GM19395 (cell line): ENCODE measurements around the gene NPM1.

ENCODE experiments used
- ATAC-seq: cut with Tn5 transposase; IDR thresholded peaks from one replicate; pipeline ENCODE4 v1.9.1; 2021; ENCODE audit warnings: mild to moderate bottlenecking, moderate library complexity; ENCODE audit not compliant: unreplicated experiment

The NPM1 gene

DNA sequence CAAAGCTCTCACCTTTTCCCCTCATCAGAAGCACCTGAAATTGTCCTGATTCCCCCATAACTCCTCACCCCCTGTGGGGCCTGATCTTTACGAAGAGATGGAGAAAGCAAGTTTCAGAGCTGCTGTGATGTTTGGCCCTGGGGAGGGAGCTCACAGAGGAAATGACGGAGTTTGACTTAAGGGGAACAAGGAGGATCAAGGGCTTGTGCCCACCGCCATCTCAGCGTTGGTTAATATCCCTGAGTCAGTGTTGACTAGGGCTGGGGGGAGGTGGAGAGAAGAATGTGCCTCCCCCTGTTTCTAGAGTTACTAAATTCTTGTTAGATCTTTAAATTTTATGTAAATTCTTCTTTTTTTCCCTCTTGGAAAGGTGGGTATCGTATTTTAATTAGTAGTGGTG is 59.6 kb downstream of the NPM1 start:
- ATAC-seq, result no peak

DNA sequence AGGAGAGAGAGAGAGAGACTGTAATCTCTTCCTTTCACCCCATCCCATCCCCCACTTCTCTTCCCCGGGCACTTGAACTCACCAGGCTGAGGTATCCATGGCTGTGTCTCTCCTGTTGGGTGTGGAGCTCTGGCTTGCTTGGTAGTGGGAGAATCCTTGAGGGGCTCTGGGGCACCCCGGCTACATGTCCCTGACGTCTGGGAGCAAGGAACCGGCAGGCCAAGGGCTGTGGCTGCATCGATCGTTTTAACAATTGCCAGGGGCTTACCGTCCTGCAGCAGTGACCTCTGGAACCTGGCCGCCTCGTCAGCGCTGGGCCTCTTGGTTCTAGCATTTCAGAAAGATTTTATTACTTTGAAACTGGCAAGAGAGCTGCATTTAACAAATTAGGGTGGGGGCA is 61.8 kb downstream of the NPM1 start:
- ATAC-seq, result no peak

DNA sequence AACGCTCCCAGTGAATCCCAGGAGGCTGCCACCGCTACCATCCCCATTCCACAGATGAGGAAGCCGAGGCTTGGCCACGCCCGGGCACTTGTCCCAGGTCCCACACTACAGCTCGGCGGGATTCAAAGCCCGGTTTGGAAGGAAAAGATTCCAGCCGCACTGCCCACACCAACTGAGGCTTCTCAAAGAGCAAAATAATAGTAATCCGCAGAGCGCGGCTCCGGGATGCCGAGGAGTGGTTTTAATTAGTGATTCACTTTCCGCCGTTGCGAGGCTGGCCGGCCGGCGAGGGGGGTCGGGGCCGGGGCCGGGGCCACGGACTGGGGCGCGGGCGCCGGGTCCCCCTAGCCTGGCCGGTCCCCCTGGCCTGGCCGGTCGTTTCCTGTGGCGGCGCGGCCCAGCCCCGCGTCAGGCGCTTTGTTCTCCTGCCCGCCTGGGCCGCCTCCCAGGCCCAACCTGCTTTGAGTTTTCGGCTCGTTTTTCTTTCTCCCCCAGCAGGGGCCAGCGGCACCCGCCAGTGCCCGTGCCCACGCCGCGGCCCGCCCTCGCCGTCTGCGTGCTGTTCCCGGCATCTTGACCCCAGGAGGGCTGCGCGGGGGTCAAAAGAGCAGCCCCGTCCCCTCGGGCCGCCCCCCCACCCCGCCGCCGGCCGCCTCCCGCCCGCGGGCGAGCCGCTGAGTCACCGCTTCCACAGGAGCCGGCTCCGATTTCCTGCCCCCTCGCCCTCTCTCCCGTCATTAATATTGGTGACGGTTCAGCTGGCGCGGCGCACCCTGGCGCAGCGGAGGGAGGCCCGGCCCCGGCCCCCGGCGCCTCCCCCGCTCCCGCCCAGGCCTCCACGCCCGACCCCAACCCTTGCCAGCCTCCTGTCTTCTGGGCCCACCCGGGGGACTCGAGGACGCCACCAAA is 63.0 kb downstream of the NPM1 start:
- no peak for ATAC-seq

DNA sequence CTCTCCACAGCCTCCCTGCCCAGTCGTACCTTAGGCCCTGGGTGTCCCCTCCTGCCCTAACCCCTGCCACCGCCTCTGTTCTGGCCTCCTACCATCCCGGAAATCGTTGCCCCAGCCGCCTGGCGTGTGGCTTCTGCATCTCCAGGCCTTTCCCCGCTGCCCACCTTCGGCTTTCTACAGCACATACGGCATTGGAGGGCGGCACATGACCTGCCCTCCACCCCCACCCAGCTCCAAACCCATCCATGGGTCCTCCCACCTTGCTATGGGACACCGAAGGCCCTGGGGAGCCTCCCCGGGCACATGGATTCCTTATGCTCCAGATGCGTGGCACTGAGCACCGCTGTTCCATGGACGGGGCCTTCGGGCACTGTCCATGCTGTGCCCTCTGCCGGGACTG is 63.8 kb downstream of the NPM1 start:
- ATAC-seq, result no peak

DNA sequence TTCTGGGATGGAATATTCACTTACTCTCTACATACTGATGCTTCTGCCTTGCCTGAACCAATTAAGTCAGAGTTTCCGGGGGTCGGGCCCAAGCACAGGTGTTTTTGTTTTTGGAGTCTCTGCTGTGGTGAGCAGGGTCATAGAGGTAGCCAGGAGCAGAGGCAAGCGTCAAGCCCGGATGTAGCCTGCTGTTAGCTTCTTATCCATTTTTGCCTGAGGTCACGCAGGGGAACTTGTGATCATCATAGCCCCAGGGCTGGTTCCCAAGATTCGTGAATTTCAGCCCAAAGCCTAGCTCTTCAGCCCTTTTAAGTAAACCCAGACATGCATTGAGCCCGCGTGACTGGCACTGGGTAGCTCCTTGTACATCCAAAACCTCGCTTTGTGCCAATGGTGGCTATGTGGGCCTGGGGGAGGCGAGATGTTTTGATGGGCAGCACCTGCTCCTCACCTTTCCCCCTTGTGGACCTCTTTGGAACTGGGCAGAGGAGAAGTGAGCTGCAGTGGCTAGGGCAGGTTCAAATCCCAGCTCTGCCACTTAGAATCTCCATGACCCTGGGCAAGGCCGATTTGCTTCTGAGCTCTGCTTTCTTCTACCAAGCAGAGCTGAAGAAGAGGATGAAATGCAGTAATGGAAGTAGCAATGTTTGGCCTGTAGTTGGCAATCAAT is 65.5 kb downstream of the NPM1 start:
- ATAC-seq, result no peak

DNA sequence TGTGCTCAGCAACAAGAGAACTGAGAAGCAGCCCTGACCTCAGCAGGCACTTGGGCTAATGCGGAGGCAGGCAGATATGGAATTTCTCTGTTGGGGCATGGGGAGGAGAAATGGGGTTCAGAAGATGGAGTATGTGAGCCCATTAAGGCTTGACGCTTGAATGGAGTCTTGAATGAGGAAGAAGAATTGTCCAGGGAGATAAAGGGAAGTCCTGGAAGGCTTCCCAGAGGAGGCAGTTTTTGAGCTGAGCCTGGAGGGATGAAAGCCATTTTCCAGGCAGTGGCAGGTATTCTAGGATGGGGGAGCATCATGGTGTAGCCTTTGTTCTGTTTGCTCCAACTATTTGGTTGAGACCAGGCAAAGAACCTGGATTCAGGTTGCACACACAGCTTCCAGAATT is 66.3 kb downstream of the NPM1 start:
- ATAC-seq, result no peak

DNA sequence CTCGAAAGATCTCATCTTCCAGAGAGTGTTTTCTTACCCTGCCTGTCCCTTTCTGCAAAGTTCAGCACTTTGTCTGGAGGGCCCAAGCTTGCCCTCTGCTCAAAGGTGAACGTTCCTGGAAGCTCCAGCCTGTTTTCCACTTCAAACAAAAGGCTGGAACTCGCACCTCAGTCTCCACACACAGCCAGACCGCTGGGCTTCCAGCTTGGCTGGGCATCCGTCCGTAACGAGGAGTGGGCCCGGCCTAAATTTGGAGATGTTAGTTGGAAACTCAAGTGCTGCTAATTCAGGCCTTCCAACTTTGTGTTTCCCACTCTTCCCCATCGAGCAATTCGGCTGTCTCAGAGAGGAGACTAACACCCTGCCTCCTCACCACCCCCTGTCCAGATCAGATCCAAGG is 66.9 kb downstream of the NPM1 start:
- ATAC-seq, result no peak

DNA sequence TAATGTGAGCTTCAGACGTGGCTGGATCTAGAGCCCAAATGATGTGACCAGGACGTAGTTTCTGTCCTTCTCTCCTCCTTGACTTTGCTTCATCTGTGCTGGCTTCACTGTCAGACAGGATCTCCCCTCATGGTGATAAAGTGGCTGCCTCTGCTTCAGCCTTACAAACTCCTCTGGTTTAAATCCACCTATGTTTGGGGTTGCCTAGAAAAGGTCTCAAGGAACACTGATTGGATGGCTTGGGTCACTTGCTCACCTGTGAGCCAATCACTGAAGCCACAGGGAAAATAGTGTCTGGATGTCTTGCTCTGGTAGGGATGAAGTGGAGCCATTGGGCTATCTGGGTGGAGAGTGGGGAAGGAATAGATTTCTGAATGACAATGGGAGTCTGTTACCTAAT is 67.9 kb downstream of the NPM1 start:
- ATAC-seq, result no peak

DNA sequence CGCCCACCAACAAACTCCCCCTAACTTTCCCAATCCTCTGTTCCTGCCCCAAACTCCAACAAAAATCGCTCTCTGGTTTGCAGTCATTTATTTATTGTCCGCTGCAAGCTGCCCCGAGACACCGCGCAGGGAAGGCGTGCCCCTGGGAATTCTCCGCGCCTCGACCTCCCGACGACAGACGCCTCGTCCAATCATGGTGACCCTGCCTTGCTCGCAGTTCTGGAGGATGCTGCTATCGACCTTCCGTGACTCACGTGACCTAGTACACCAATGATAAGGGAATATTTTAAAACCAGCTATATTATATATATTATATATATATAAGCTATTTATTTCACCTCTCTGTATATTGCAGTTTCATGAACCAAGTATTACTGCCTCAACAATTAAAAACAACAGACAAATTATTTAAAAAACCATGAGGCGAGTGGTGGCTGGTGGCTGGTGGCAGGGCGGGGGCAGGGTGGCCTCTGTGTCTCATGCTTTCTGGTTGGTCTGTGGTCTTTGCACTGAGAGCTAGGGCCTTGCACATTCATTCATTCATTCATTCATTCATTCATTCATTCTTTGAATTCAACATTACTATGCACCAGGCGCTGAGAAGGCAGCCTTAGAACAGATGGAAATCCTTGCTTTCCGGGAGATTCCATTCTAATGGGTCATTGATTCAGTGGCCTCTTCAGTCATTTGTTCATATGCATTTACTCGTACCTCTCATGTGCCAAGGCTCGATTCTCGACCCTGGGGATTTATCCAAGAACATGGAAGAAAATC is 69.7 kb downstream of the NPM1 start:
- no peak for ATAC-seq

DNA sequence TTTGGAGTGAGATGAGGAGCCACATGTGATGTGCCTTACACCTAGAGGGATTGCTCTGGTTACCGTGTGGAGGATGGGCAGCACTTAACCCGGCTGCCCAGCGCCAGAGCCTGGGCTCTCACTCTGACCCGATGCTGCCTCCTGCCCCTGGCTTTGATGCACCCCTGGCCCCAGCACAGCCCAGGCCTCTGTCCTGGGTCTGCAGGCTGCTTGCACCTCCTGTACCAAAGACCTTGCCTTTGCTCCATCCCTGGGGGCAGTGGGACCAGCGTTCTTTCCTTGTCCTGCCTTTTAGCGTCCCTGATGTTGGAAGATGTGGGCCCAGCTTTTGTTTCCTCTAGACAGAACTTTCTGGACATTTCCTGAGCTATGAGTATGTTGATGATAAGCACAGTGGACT is 72.2 kb downstream of the NPM1 start:
- no peak for ATAC-seq
